HG03457 (cell line): ENCODE results near the gene ADGRV1.
"Not testable (repeated sequence)": the region's sequence is repeated elsewhere in the genome, so short reads cannot be mapped to it uniquely, and the experiment has no call there.

Experiments
- ATAC-seq: cut with Tn5 transposase; IDR thresholded peaks from one replicate; pipeline ENCODE4 v1.9.1; 2021; ENCODE audit warnings: moderate number of reproducible peaks; ENCODE audit not compliant: unreplicated experiment

Gene ADGRV1

GRCh38 chr5:91020065-91020800 lies 461.6 kb downstream of the ADGRV1 start:
- ATAC-seq = no peak

- ATAC-seq = no peak
Measured at GRCh38 chr5:91022518-91022917, 463.9 kb downstream of the ADGRV1 start.

- no peak for ATAC-seq
Measured at GRCh38 chr5:91024206-91024605, 465.6 kb downstream of the ADGRV1 start.

GRCh38 chr5:91024727-91025126 lies 466.1 kb downstream of the ADGRV1 start:
- ATAC-seq = no peak

- no peak for ATAC-seq
Measured at GRCh38 chr5:91025449-91025848, 466.9 kb downstream of the ADGRV1 start.

- no peak for ATAC-seq
Measured at GRCh38 chr5:91025956-91026355, 467.4 kb downstream of the ADGRV1 start.

GRCh38 chr5:91026466-91026865 lies 467.9 kb downstream of the ADGRV1 start:
- ATAC-seq = no peak

- ATAC-seq = no peak
Measured at GRCh38 chr5:91027405-91028139, 469.0 kb downstream of the ADGRV1 start.

- ATAC-seq = no peak
Measured at GRCh38 chr5:91028499-91028956, 469.9 kb downstream of the ADGRV1 start.

- ATAC-seq = no peak
Measured at GRCh38 chr5:91030521-91031401, 472.2 kb downstream of the ADGRV1 start.

- no peak for ATAC-seq
Measured at GRCh38 chr5:91031402-91031752, 472.8 kb downstream of the ADGRV1 start.

- no peak for ATAC-seq
Measured at GRCh38 chr5:91032125-91032524, 473.5 kb downstream of the ADGRV1 start.

- no peak for ATAC-seq
Measured at GRCh38 chr5:91033370-91033769, 474.8 kb downstream of the ADGRV1 start.

GRCh38 chr5:91038180-91038808 lies 479.7 kb downstream of the ADGRV1 start:
- no peak for ATAC-seq

GRCh38 chr5:91041132-91041531 lies 482.5 kb downstream of the ADGRV1 start:
- not testable (repeated sequence) for ATAC-seq

- ATAC-seq = no peak
Measured at GRCh38 chr5:91042247-91042935, 483.8 kb downstream of the ADGRV1 start.

GRCh38 chr5:91042936-91043255 lies 484.3 kb downstream of the ADGRV1 start:
- no peak for ATAC-seq

GRCh38 chr5:91048073-91048472 lies 489.5 kb downstream of the ADGRV1 start:
- ATAC-seq = no peak

GRCh38 chr5:91049112-91049511 lies 490.5 kb downstream of the ADGRV1 start:
- no peak for ATAC-seq

GRCh38 chr5:91049800-91050199 lies 491.2 kb downstream of the ADGRV1 start:
- no peak for ATAC-seq
